SKM-1 (cell line): ENCODE results near the gene PNLIPRP2.

Source experiments
- DNase-seq: peaks from one replicate; lab custom pipeline; 2025; ENCODE audit not compliant: unreplicated experiment; lab: John Stamatoyannopoulos, UW

PNLIPRP2 gene

GRCh38 chr10:116612107-116612769, 8.5 kb upstream of the PNLIPRP2 start:
- no peak for DNase-seq

GRCh38 chr10:116613471-116613870, 7.3 kb upstream of the PNLIPRP2 start:
- no peak for DNase-seq

DNA sequence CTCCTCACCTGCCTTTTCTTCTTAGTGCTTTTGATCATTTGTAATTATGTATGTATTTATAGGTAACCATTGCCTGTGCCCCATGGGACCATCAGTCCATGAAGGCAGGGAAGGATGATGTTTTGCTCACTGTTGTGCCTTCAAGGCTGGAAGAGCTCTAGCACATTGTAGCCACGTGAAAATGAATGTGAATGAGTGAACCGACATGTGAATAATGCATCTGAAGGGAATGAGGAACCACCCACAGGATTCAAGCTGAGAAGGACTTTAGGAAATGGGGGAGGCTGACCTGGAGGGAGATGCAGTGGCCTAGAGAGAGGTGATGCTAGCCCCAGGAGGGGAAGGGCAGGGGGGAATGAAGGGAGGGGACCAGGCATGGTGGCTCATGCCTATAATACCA, 6.0 kb upstream of the PNLIPRP2 start:
- DNase-seq, result no peak

DNA sequence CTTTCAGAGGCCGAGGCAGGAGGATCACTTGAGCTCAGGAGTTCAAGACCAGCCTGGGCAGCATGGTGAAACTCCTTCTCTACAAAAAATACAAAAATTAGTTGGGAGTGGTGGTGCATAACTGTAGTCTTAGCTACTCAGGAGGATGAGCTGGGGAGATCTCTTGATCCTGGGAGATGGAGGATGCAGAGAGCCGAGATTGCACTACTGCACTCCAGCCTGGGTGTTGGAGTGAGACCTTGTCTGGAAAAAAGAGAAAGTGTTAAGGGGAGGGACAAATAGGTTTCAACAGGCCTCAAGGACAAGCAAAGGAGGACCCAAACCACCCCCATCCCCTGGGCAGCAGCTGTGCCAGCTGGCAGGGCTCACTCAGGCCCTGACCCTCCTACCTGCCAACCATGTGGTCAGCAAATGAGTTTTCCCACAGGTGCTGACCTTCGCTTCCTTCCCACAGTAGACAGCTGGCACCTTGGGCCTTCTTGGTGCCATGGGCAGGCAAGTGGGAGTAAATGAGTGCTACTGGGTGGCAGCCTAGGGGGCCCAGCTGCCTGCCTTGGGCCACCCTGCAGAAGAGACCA, 5.5 kb upstream of the PNLIPRP2 start:
- no peak for DNase-seq

DNA sequence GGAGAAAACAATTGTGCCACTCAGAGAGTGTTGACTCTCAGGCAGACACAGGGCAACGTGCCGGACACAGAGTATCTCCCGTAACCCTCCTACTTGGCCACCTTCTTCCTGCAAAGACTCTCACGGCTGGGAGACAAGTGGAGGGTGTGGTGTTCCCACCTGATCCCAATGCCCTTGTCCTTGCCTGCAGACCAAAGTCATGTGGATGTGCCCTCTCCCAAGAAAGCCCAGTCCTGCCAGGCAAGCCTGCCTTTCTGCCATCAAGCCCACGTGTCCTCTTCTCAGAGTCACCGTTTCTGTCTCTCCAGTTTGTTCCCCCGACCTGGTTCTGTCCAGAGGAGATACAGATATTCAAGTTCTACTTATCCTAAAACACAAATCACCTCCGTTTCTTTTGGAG, 723 bp downstream of the PNLIPRP2 start:
- no peak for DNase-seq

DNA sequence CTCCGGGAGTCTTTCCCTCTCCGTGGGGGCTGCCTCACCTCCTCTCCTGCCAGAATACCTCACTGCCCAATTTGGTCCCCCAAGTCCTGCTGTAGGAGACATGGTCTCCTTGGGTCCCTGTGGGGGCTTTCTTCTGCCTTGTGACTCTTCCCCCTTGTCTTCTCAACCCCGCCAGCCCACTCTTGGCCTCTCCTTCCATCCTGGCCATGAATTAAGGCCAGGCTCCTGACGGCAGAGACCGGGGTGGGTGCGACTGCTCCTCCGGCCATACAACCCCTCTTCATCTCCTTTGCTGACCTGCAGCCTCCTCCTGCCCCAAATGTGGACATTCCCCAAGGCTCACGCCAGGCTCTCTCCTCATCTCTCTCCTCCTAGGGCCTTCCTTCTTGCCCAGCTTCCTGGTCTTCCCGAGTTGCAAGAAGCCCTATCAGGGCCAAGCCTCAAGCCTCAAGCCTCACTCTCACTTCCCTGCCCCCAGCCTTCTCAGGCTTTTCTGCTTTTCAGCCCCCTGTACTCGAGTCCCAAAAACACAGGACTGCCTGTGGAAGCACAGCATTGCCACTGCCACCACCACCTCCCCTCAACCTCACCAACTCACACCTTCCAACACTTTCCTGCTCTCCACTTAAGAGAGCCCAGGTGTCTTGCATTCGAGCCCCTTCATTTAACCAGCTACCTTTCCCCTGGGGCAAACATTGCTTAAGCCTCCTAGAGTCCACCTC, 1.3 kb downstream of the PNLIPRP2 start:
- no peak for DNase-seq

- no peak for DNase-seq
Measured at GRCh38 chr10:116625845-116626244, 5.1 kb downstream of the PNLIPRP2 start.

DNA sequence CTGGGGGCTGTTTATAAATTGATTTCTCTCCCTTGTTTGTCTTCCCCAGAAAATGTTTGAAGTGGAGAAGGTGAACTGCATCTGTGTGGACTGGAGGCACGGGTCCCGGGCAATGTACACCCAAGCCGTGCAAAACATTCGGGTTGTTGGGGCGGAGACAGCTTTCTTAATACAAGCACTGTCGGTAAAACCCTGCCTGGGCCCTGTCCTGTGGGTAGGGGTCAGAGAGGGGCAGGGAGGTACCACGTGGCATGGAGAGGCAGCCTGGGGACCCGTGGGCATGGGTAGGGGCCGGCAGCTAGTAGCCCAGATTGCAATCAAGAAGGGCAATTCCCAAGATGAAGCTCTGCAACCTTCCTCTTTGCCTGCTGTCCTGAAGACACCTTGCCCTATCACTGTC, 6.1 kb downstream of the PNLIPRP2 start:
- DNase-seq, result no peak

GRCh38 chr10:116627386-116627933, 6.7 kb downstream of the PNLIPRP2 start:
- DNase-seq, result no peak

GRCh38 chr10:116629340-116629739, 8.6 kb downstream of the PNLIPRP2 start:
- no peak for DNase-seq

GRCh38 chr10:116630020-116630419, 9.3 kb downstream of the PNLIPRP2 start:
- no peak for DNase-seq

GRCh38 chr10:116631871-116632295, 11.1 kb downstream of the PNLIPRP2 start:
- no peak for DNase-seq

- DNase-seq, result no peak
Measured at GRCh38 chr10:116632596-116633215, 12.0 kb downstream of the PNLIPRP2 start.

GRCh38 chr10:116633216-116633600, 12.5 kb downstream of the PNLIPRP2 start:
- no peak for DNase-seq

DNA sequence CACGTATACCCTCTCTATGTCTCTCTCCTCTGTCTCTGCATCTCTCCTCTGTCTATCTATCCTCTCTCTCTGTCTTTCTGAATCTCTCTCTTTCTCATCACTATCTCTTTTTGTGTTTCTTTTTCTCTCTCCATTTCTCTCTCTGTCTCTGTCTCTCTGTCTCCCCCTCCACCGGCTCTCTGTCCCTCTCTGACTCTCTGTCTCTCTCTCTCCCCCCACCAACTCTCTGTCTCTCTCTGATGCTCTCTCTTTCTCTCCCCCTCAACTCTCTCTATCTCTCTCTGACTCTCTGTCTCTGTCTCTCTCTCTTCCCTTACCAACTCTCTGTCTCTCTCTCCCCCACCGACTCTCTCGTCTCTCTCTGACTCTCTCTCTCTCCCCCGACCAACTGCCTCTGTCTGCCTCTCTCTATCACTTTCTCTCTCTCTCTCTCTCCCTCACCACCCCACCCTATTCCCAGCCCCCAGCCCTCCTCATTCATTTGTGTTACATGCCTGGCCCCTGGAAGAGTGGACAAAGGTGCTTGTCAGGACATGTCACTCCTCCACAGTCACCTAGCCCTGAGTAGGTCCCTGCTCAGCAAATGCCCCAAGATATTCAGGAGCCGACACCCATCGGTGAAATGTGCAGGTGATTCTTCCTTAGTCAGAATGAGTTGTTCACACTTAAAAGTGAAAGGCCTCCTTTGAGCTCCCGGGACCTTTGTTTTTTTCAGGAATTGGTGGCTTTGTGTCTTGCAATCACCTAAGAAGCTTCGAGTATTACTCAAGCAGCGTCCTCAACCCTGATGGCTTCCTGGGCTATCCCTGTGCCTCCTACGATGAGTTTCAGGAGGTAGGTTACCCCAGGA, 13.6 kb downstream of the PNLIPRP2 start:
- no peak for DNase-seq

GRCh38 chr10:116636385-116636784, 15.6 kb downstream of the PNLIPRP2 start:
- no peak for DNase-seq

DNA sequence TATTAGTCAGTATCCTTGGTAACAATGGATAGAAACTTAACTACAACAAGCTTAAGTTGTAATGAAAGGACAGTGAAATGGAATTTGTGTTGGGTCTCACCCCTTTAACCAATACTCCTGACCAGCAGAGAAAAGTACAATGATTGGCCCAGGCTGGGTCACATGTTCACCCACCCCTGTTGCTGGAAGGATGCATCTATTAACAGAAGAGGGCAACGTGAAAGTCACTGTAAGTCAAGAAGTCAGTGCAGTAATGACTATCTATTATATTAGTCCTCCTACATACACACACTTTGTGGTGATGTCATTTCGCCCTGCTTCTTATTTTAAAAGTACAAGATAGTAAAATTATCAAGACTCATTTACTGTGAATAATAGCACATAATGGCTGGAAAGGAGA, 16.2 kb downstream of the PNLIPRP2 start:
- DNase-seq, result no peak

DNA sequence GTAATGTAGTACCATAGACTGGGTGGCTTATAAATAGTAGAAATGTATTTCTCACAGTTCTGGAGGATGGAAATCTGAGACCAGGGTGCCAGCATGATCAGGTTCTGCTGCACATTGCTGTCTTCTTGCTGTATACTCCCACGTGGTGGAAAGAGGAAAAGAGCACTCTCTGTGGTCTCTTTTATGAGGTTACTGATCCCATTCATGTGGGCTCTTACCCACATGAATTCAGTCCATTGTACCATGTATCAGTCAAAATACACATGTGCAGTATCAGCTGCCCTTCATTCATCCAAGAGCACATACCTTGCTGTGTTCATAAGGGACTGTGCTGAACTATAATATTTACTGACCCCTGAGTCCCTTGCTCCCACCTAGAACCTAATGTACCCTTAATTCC, 17.1 kb downstream of the PNLIPRP2 start:
- no peak for DNase-seq

- DNase-seq, result no peak
Measured at GRCh38 chr10:116646502-116646901, 25.7 kb downstream of the PNLIPRP2 start.

GRCh38 chr10:116648903-116649302, 28.1 kb downstream of the PNLIPRP2 start:
- no peak for DNase-seq

- DNase-seq, result no peak
Measured at GRCh38 chr10:116653885-116654284, 33.1 kb downstream of the PNLIPRP2 start.
